WTC11 (cell line): ENCODE results near the gene BFSP1. TPM values are rescaled to one million over a fixed set of nuclear protein-coding genes. Genes with fewer than 3 reads are reported as not detected.

ENCODE experiments used
- ATAC-seq: fragments of 200-7000 bp; cut with Tn5 transposase; 2 replicates; pipeline ENCODE4 v1.10.0; 2021; ENCODE audit warnings: mild to moderate bottlenecking, moderate library complexity
- CTCF ChIA-PET: fragments of 300-600 bp; sonication (Branson Sonifier 250); formaldehyde crosslinking; loops from one replicate; lab custom pipeline; 2021; ENCODE audit warnings: antibody characterized with exemption; lab: Charles Lee
- POLR2A ChIA-PET: fragments of 350-600 bp; sonication (Branson Sonifier 250); formaldehyde crosslinking; loops from one replicate; lab custom pipeline; 2021; ENCODE audit warnings: antibody characterized with exemption; lab: Charles Lee
- DNase-seq: peaks from one replicate; pipeline ENCODE4 v3.0.0; 2021; ENCODE audit warnings: low spot score
- H3K27ac Mint-ChIP-seq: 2 replicates; pipeline ENCODE4 v1.8.0; 2021; ENCODE audit warnings: mixed read lengths
- H3K27me3 Mint-ChIP-seq: 2 replicates; pipeline ENCODE4 v1.8.0; 2021; ENCODE audit warnings: low read depth, mild to moderate bottlenecking, moderate library complexity, mixed read lengths
- H3K36me3 Mint-ChIP-seq: 2 replicates; pipeline ENCODE4 v1.8.0; 2021; ENCODE audit warnings: mixed read lengths
- H3K4me1 Mint-ChIP-seq: 2 replicates; pipeline ENCODE4 v1.8.0; 2022; ENCODE audit warnings: mixed read lengths
- H3K4me3 Mint-ChIP-seq: 2 replicates; pipeline ENCODE4 v1.8.0; 2021; ENCODE audit warnings: mild to moderate bottlenecking, moderate library complexity, mixed read lengths
- H3K9me3 Mint-ChIP-seq: 2 replicates; pipeline ENCODE4 v1.8.0; 2021; ENCODE audit warnings: mixed read lengths
- GRHL2 ChIP-seq: fragments of 250-450 bp; sonication (Bioruptor Pico); IDR thresholded peaks from 2 replicates; pipeline ENCODE4 v1.8.0; 2022; ENCODE audit warnings: mild to moderate bottlenecking, moderate library complexity; ENCODE audit not compliant: insufficient replicate concordance, severe bottlenecking
- JAZF1 ChIP-seq: fragments of 250-450 bp; sonication (Bioruptor Pico); IDR thresholded peaks from 2 replicates; pipeline ENCODE4 v1.9.0; 2021; ENCODE audit warnings: moderate library complexity, mild to moderate bottlenecking, inconsistent platforms
- KAT7 ChIP-seq: sonication (generic); formaldehyde crosslinking; IDR thresholded peaks from 2 replicates; pipeline ENCODE4 v1.8.1; 2023; ENCODE audit warnings: missing genetic modification reagents, mild to moderate bottlenecking, borderline replicate concordance
- NFATC4 ChIP-seq: fragments of 250-450 bp; sonication (Bioruptor Pico); IDR thresholded peaks from 2 replicates; pipeline ENCODE4 v1.9.0; 2021; ENCODE audit warnings: mild to moderate bottlenecking
- NFYB ChIP-seq: sonication (generic); formaldehyde crosslinking; conservative IDR thresholded peaks from 2 replicates; pipeline ENCODE4 v1.8.0; 2022; ENCODE audit warnings: low read depth, missing genetic modification reagents
- PRRX2 ChIP-seq: fragments of 250-450 bp; sonication (Bioruptor Pico); IDR thresholded peaks from 2 replicates; pipeline ENCODE4 v1.8.0; 2021; ENCODE audit warnings: mild to moderate bottlenecking
- RELA ChIP-seq: sonication (generic); formaldehyde crosslinking; IDR thresholded peaks from 2 replicates; pipeline ENCODE4 v1.8.1; 2022; ENCODE audit warnings: missing genetic modification reagents, mild to moderate bottlenecking, borderline replicate concordance
- RORB ChIP-seq: fragments of 250-450 bp; sonication (Bioruptor Pico); IDR thresholded peaks from 2 replicates; pipeline ENCODE4 v1.9.0; 2021; ENCODE audit warnings: mild to moderate bottlenecking
- TEAD4 ChIP-seq: sonication (generic); formaldehyde crosslinking; IDR thresholded peaks from 2 replicates; pipeline ENCODE4 v1.8.0; 2022; ENCODE audit warnings: mild to moderate bottlenecking, missing genetic modification reagents
- ZNF138 ChIP-seq: sonication (generic); formaldehyde crosslinking; conservative IDR thresholded peaks from 2 replicates; pipeline ENCODE4 v1.8.1; 2022; ENCODE audit warnings: mild to moderate bottlenecking, moderate library complexity, missing genetic modification reagents
- ZNF219 ChIP-seq: sonication (generic); formaldehyde crosslinking; IDR thresholded peaks from 2 replicates; pipeline ENCODE4 v1.8.0; 2023; ENCODE audit warnings: missing genetic modification reagents, mild to moderate bottlenecking, borderline replicate concordance
- ZNF232 ChIP-seq: sonication (generic); formaldehyde crosslinking; IDR thresholded peaks from 2 replicates; pipeline ENCODE4 v1.8.0; 2022; ENCODE audit warnings: mild to moderate bottlenecking, missing genetic modification reagents
- total RNA-seq: library from RNA; stranded (reverse); gene quantifications from 3 replicates; pipeline ENCODE4 v1.2.3, GENCODE V29; 2021
- TF ChIP-seq, protein P1 (sequence below): fragments of 200-600 bp; IDR thresholded peaks from 2 replicates; pipeline ENCODE4 v1.8.0; 2022; ENCODE audit warnings: antibody characterized with exemption
- TF ChIP-seq, protein P2 (sequence below): fragments of 250-450 bp; sonication (Bioruptor Pico); IDR thresholded peaks from 2 replicates; pipeline ENCODE4 v1.9.0; 2021; ENCODE audit warnings: mild to moderate bottlenecking
- TF ChIP-seq, protein P3 (sequence below): sonication (generic); formaldehyde crosslinking; IDR thresholded peaks from 2 replicates; pipeline ENCODE4 v1.8.0; 2022; ENCODE audit warnings: mild to moderate bottlenecking, missing genetic modification reagents
- TF ChIP-seq, protein P4 (sequence below): sonication (generic); formaldehyde crosslinking; IDR thresholded peaks from 2 replicates; pipeline ENCODE4 v1.8.0; 2023; ENCODE audit warnings: mild to moderate bottlenecking, missing genetic modification reagents
- TF ChIP-seq, protein P5 (sequence below): fragments of 250-450 bp; sonication (Bioruptor Pico); IDR thresholded peaks from 2 replicates; pipeline ENCODE4 v1.9.0; 2021; ENCODE audit warnings: mild to moderate bottlenecking
- TF ChIP-seq, protein P6 (sequence below): sonication (generic); formaldehyde crosslinking; IDR thresholded peaks from 2 replicates; pipeline ENCODE4 v1.8.1; 2022; ENCODE audit warnings: low read depth, missing genetic modification reagents, borderline replicate concordance
- TF ChIP-seq, protein P7 (sequence below): fragments of 250-450 bp; sonication (Bioruptor Pico); conservative IDR thresholded peaks from 2 replicates; pipeline ENCODE4 v1.9.0; 2021; ENCODE audit warnings: mild to moderate bottlenecking

Gene BFSP1
- total RNA-seq, 1 experiment from 2014 or later = 3.0 TPM

DNA sequence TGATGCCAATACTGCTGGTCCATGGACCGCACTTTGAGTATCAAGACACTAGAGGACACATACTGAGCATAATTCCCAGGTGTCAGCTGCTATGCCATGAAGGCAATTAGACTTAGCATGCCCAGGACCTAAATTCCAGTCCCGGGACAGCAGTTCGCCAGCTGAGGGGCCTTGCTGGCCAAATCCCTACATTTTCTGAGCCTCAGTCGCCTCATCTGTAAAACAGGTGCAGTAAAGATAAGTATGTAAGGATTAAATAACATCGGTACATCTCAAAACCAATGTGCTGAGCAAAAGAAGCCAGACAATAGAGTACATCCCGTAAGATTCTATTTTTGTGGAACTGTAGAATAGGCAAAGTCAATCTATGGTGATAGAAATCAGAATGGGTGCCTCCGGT, 1.0 kb downstream of the BFSP1 start:
- CTCF ChIA-PET = interaction anchor here (0.9 to 2.2 kb wide), 3 partner anchors 25 to 409 kb away, joined by 3 to 11 read pairs (median 11); no protein-coding TSS in a partner anchor
- H3K36me3 Mint-ChIP-seq = no peaks in the 10 kb centered on the region
- H3K4me3 Mint-ChIP-seq = peak overlapping the region; percentile 65
- H3K27ac Mint-ChIP-seq = no peak overlapping the region
- H3K27me3 Mint-ChIP-seq = peaks cover 22% of the 10 kb centered on the region
- POLR2A ChIA-PET = interaction anchor here (1.8 kb wide), 1 partner anchor 40 kb away, joined by 12 read pairs; the partner anchor contains the start of gene DSTN
- ATAC-seq (no peak), DNase-seq (no peak)
- TF ChIP-seq, protein P1, sequence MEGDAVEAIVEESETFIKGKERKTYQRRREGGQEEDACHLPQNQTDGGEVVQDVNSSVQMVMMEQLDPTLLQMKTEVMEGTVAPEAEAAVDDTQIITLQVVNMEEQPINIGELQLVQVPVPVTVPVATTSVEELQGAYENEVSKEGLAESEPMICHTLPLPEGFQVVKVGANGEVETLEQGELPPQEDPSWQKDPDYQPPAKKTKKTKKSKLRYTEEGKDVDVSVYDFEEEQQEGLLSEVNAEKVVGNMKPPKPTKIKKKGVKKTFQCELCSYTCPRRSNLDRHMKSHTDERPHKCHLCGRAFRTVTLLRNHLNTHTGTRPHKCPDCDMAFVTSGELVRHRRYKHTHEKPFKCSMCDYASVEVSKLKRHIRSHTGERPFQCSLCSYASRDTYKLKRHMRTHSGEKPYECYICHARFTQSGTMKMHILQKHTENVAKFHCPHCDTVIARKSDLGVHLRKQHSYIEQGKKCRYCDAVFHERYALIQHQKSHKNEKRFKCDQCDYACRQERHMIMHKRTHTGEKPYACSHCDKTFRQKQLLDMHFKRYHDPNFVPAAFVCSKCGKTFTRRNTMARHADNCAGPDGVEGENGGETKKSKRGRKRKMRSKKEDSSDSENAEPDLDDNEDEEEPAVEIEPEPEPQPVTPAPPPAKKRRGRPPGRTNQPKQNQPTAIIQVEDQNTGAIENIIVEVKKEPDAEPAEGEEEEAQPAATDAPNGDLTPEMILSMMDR = no peak
- TF ChIP-seq, protein P2, sequence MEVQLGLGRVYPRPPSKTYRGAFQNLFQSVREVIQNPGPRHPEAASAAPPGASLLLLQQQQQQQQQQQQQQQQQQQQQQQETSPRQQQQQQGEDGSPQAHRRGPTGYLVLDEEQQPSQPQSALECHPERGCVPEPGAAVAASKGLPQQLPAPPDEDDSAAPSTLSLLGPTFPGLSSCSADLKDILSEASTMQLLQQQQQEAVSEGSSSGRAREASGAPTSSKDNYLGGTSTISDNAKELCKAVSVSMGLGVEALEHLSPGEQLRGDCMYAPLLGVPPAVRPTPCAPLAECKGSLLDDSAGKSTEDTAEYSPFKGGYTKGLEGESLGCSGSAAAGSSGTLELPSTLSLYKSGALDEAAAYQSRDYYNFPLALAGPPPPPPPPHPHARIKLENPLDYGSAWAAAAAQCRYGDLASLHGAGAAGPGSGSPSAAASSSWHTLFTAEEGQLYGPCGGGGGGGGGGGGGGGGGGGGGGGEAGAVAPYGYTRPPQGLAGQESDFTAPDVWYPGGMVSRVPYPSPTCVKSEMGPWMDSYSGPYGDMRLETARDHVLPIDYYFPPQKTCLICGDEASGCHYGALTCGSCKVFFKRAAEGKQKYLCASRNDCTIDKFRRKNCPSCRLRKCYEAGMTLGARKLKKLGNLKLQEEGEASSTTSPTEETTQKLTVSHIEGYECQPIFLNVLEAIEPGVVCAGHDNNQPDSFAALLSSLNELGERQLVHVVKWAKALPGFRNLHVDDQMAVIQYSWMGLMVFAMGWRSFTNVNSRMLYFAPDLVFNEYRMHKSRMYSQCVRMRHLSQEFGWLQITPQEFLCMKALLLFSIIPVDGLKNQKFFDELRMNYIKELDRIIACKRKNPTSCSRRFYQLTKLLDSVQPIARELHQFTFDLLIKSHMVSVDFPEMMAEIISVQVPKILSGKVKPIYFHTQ (CRISPR knock-in tag) = no peak
- no peak for TF ChIP-seq ZNF138 (CRISPR knock-in tag)
- no peak for TF ChIP-seq RELA (CRISPR knock-in tag)
- no peak for TF ChIP-seq PRRX2 (CRISPR knock-in tag)
- TF ChIP-seq TEAD4 (CRISPR knock-in tag) = no peak
- H3K4me1 Mint-ChIP-seq = peaks cover 26% of the 10 kb centered on the region
- H3K9me3 Mint-ChIP-seq = peaks cover 8% of the 10 kb centered on the region; the same call in 1 of the 2 replicates

DNA sequence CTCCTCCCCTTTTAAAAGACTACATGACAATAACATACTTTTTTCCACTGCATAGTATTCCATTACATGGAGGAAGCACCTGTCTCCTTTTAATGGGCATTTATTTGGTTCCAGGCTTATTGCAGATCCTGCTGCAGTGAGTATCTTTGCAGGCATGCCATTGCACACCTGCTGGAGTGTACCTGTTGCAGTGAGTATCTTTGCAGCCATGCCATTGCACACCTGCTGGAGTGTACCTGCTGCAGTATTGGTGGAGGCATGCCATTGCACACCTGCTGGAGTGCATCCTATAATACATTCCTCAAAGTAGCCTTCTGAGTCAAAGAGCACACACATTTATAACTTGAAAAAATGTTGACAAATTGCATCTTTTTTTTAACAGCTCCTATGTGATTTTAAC, 1.6 kb downstream of the BFSP1 start:
- peaks cover 8% of the 10 kb centered on the region; the same call in 1 of the 2 replicates for H3K9me3 Mint-ChIP-seq
- no peak overlapping the region for H3K27ac Mint-ChIP-seq
- H3K4me3 Mint-ChIP-seq = no peak overlapping the region
- peaks cover 22% of the 10 kb centered on the region for H3K27me3 Mint-ChIP-seq
- POLR2A ChIA-PET = no interaction called here
- CTCF ChIA-PET = interaction anchor here (2.2 kb wide), 1 partner anchor 88 kb away, joined by 11 read pairs; no protein-coding TSS in a partner anchor
- ATAC-seq (no peak), DNase-seq (no peak)
- no peaks in the 10 kb centered on the region for H3K36me3 Mint-ChIP-seq
- H3K4me1 Mint-ChIP-seq = peaks cover 24% of the 10 kb centered on the region
- TF ChIP-seq ZNF219 (CRISPR knock-in tag) (no peak), GRHL2 (CRISPR knock-in tag) (no peak), NFYB (CRISPR knock-in tag) (no peak), KAT7 (CRISPR knock-in tag) (no peak), NFATC4 (CRISPR knock-in tag) (no peak), JAZF1 (no peak), ZNF232 (CRISPR knock-in tag) (no peak), RORB (CRISPR knock-in tag) (no peak)
- TF ChIP-seq, protein P3, sequence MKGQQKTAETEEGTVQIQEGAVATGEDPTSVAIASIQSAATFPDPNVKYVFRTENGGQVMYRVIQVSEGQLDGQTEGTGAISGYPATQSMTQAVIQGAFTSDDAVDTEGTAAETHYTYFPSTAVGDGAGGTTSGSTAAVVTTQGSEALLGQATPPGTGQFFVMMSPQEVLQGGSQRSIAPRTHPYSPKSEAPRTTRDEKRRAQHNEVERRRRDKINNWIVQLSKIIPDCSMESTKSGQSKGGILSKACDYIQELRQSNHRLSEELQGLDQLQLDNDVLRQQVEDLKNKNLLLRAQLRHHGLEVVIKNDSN (CRISPR knock-in tag) = no peak
- TF ChIP-seq, protein P4, sequence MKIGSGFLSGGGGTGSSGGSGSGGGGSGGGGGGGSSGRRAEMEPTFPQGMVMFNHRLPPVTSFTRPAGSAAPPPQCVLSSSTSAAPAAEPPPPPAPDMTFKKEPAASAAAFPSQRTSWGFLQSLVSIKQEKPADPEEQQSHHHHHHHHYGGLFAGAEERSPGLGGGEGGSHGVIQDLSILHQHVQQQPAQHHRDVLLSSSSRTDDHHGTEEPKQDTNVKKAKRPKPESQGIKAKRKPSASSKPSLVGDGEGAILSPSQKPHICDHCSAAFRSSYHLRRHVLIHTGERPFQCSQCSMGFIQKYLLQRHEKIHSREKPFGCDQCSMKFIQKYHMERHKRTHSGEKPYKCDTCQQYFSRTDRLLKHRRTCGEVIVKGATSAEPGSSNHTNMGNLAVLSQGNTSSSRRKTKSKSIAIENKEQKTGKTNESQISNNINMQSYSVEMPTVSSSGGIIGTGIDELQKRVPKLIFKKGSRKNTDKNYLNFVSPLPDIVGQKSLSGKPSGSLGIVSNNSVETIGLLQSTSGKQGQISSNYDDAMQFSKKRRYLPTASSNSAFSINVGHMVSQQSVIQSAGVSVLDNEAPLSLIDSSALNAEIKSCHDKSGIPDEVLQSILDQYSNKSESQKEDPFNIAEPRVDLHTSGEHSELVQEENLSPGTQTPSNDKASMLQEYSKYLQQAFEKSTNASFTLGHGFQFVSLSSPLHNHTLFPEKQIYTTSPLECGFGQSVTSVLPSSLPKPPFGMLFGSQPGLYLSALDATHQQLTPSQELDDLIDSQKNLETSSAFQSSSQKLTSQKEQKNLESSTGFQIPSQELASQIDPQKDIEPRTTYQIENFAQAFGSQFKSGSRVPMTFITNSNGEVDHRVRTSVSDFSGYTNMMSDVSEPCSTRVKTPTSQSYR (CRISPR knock-in tag) = no peak
- TF ChIP-seq, protein P5, sequence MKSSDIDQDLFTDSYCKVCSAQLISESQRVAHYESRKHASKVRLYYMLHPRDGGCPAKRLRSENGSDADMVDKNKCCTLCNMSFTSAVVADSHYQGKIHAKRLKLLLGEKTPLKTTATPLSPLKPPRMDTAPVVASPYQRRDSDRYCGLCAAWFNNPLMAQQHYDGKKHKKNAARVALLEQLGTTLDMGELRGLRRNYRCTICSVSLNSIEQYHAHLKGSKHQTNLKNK = no peak
- TF ChIP-seq, protein P6, sequence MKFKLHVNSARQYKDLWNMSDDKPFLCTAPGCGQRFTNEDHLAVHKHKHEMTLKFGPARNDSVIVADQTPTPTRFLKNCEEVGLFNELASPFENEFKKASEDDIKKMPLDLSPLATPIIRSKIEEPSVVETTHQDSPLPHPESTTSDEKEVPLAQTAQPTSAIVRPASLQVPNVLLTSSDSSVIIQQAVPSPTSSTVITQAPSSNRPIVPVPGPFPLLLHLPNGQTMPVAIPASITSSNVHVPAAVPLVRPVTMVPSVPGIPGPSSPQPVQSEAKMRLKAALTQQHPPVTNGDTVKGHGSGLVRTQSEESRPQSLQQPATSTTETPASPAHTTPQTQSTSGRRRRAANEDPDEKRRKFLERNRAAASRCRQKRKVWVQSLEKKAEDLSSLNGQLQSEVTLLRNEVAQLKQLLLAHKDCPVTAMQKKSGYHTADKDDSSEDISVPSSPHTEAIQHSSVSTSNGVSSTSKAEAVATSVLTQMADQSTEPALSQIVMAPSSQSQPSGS (CRISPR knock-in tag) = no peak
- TF ChIP-seq, protein P7, sequence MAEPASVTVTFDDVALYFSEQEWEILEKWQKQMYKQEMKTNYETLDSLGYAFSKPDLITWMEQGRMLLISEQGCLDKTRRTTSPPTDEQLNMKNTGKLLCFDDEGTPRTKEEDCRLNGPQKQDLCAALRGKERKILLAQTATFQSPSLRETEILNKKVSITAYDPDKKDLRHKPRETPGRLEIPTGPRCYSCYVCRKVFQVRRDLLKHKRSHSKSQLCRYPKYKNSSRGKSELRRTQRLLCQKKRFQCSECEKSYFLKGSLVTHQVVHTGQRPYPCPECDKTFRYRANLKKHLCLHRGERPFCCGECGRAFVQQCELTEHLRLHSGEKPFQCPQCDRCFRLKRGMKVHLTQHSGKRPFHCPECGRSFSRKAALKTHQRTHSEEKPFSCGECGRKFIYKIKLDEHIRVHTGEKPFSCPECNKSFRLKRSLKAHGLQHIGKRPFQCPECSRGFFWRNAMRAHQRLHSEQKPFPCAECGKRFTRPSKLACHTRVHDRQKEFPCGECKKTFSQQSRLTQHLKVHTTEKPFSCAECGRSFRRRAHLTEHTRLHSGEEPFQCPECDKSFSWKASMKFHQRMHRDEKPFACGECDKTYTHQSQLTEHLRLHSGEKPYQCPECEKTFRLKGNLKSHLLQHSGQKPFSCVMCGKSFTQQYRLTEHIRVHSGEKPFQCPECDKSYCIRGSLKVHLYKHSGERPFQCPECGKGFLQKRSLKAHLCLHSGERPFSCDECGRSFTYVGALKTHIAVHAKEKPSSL (CRISPR knock-in tag) = no peak
